SU-DHL-6 (cell line): ENCODE results near the gene ACVR1.

Experiments
- H2AFZ ChIP-seq: fragments of 200-600 bp; sonication (generic); 2 replicates; pipeline ENCODE4 v1.6.1; 2014; ENCODE audit warnings: low read depth, mild to moderate bottlenecking, moderate library complexity, mixed read lengths, antibody characterized with exemption, low read length; ENCODE audit not compliant: severe bottlenecking
- H3F3A ChIP-seq: fragments of 200-600 bp; shearing (Covaris generic); 2 replicates; pipeline ENCODE4 v1.6.0; 2016; ENCODE audit warnings: antibody characterized with exemption, mild to moderate bottlenecking; ENCODE audit not compliant: insufficient read depth
- H3K27ac ChIP-seq: fragments of 200-600 bp; sonication (generic); 2 replicates; pipeline ENCODE4 v1.5.1; 2016; ENCODE audit warnings: low read depth, mild to moderate bottlenecking, low read length, moderate library complexity, mixed read lengths
- H3K27me3 ChIP-seq: fragments of 200-600 bp; sonication (generic), shearing (Covaris generic); 2 replicates; pipeline ENCODE4 v1.6.0; 2014; ENCODE audit warnings: mild to moderate bottlenecking, low read length
- H3K36me3 ChIP-seq: fragments of 200-600 bp; sonication (generic); 2 replicates; pipeline ENCODE4 v1.6.1; 2014; ENCODE audit warnings: mild to moderate bottlenecking, low read length, mixed read lengths
- H3K4me2 ChIP-seq: fragments of 300-600, 200-600 bp; shearing (Covaris generic), sonication (generic); 2 replicates; pipeline ENCODE4 v1.6.0; 2014; ENCODE audit warnings: low read length, low read depth, mild to moderate bottlenecking; ENCODE audit not compliant: poor library complexity, severe bottlenecking
- H3K4me3 ChIP-seq: fragments of 200-600 bp; sonication (generic); 2 replicates; pipeline ENCODE4 v1.5.1; 2014; ENCODE audit warnings: antibody characterized with exemption, low read length, mild to moderate bottlenecking, mixed read lengths; ENCODE audit not compliant: insufficient read depth, poor library complexity, severe bottlenecking
- H3K79me2 ChIP-seq: fragments of 200-600 bp; sonication (generic); 2 replicates; pipeline ENCODE4 v1.6.1; 2014; ENCODE audit warnings: mild to moderate bottlenecking, low read length, moderate library complexity; ENCODE audit not compliant: insufficient read depth
- H3K9ac ChIP-seq: fragments of 200-600 bp; sonication (generic); 2 replicates; pipeline ENCODE4 v1.7.0; 2014; ENCODE audit warnings: mild to moderate bottlenecking, low read length
- H3K9me2 ChIP-seq: fragments of 200-600 bp; sonication (generic); replicated peaks from 2 replicates; pipeline ENCODE4 v1.6.1; 2014; ENCODE audit warnings: low read length; ENCODE audit not compliant: insufficient read depth
- H3K9me3 ChIP-seq: fragments of 200-600 bp; sonication (generic); 2 replicates; pipeline ENCODE4 v1.6.1; 2014; ENCODE audit warnings: low read length, mixed read lengths; ENCODE audit not compliant: insufficient read depth
- H4K20me1 ChIP-seq: fragments of 200-600 bp; sonication (generic); 2 replicates; pipeline ENCODE4 v1.6.1; 2014; ENCODE audit warnings: low read depth, mild to moderate bottlenecking, antibody characterized with exemption, low read length, moderate library complexity, mixed read lengths
- EZH2phosphoT487 ChIP-seq: fragments of 200-600 bp; sonication (generic), shearing (Covaris generic); conservative IDR thresholded peaks from 2 replicates; pipeline ENCODE4 v1.6.1; 2018; ENCODE audit warnings: mild to moderate bottlenecking, antibody characterized with exemption, low read length, moderate library complexity, mixed read lengths
- TF ChIP-seq, protein P1 (sequence below): fragments of 200-600 bp; sonication (generic); IDR thresholded peaks from one replicate; pipeline ENCODE4 v1.5.1; 2017; ENCODE audit warnings: antibody characterized with exemption, mild to moderate bottlenecking, low read length, moderate library complexity; ENCODE audit not compliant: insufficient read depth, poor library complexity, severe bottlenecking

The ACVR1 gene

GRCh38 chr2:157804355-157804754 lies 71.8 kb downstream of the ACVR1 start:
- Histone ChIP-seq H3K4me3 (no peak overlapping the region), H3K36me3 (no peaks in the 10 kb centered on the region), H3K27me3 (no peaks in the 10 kb centered on the region), H3F3A (no peaks in the 10 kb centered on the region), H2AFZ (no peak overlapping the region), H3K4me2 (no peak overlapping the region), H3K9me2 (no peaks in the 10 kb centered on the region), H3K27ac (no peak overlapping the region), H3K9ac (no peak overlapping the region), H3K79me2 (no peaks in the 10 kb centered on the region), H4K20me1 (no peaks in the 10 kb centered on the region), H3K9me3 (no peaks in the 10 kb centered on the region)
- no peak for TF ChIP-seq EZH2phosphoT487
- TF ChIP-seq, protein P1, sequence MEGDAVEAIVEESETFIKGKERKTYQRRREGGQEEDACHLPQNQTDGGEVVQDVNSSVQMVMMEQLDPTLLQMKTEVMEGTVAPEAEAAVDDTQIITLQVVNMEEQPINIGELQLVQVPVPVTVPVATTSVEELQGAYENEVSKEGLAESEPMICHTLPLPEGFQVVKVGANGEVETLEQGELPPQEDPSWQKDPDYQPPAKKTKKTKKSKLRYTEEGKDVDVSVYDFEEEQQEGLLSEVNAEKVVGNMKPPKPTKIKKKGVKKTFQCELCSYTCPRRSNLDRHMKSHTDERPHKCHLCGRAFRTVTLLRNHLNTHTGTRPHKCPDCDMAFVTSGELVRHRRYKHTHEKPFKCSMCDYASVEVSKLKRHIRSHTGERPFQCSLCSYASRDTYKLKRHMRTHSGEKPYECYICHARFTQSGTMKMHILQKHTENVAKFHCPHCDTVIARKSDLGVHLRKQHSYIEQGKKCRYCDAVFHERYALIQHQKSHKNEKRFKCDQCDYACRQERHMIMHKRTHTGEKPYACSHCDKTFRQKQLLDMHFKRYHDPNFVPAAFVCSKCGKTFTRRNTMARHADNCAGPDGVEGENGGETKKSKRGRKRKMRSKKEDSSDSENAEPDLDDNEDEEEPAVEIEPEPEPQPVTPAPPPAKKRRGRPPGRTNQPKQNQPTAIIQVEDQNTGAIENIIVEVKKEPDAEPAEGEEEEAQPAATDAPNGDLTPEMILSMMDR: no peak

- H3K9me2 ChIP-seq: no peaks in the 10 kb centered on the region
- no peaks in the 10 kb centered on the region for H3F3A ChIP-seq
- no peaks in the 10 kb centered on the region for H3K79me2 ChIP-seq
- H2AFZ ChIP-seq: no peak overlapping the region
- H3K27me3 ChIP-seq: no peaks in the 10 kb centered on the region
- no peak for TF ChIP-seq EZH2phosphoT487
- TF ChIP-seq, protein P1: no peak
- no peak overlapping the region for H3K4me3 ChIP-seq
- H3K9me3 ChIP-seq: no peaks in the 10 kb centered on the region
- no peaks in the 10 kb centered on the region for H4K20me1 ChIP-seq
- H3K9ac ChIP-seq: no peak overlapping the region
- H3K36me3 ChIP-seq: no peaks in the 10 kb centered on the region
- H3K27ac ChIP-seq: no peak overlapping the region
- H3K4me2 ChIP-seq: no peak overlapping the region
Observed at GRCh38 chr2:157803952-157804351, 72.2 kb downstream of the ACVR1 start.

GRCh38 chr2:157803476-157803875 lies 72.7 kb downstream of the ACVR1 start:
- H2AFZ ChIP-seq: no peak overlapping the region
- no peaks in the 10 kb centered on the region for H3K27me3 ChIP-seq
- no peak overlapping the region for H3K4me3 ChIP-seq
- H3K9ac ChIP-seq: no peak overlapping the region
- H3K4me2 ChIP-seq: no peak overlapping the region
- TF ChIP-seq EZH2phosphoT487: no peak
- TF ChIP-seq, protein P1: no peak
- no peaks in the 10 kb centered on the region for H3K9me3 ChIP-seq
- H3K9me2 ChIP-seq: no peaks in the 10 kb centered on the region
- no peak overlapping the region for H3K27ac ChIP-seq
- H4K20me1 ChIP-seq: no peaks in the 10 kb centered on the region
- H3K36me3 ChIP-seq: no peaks in the 10 kb centered on the region
- no peaks in the 10 kb centered on the region for H3K79me2 ChIP-seq
- H3F3A ChIP-seq: no peaks in the 10 kb centered on the region
